GM12878 (cell line): ENCODE results near the gene ZNF415. TPM values are rescaled to one million over a fixed set of nuclear protein-coding genes. Genes with fewer than 3 reads are reported as not detected.

Experiments used
- ATAC-seq: fragments of 200-7000 bp; cut with Tn5 transposase; 3 replicates; pipeline ENCODE4 v1.9.1; 2020; ENCODE audit warnings: mild to moderate bottlenecking, moderate library complexity
- BruUV-seq: library from RNA; stranded (reverse); fragments of 400-500 nt; replicated peaks from 2 replicates; lab custom pipeline; 2021; lab: Mats Ljungman, UMichigan
- CTCF ChIA-PET: fragments of 300-600 bp; sonication (Branson Sonifier 250); formaldehyde crosslinking; extraction: SDS; loops from one replicate; lab custom pipeline; 2021; ENCODE audit warnings: inconsistent platforms; lab: Yijun Ruan, JAX
- POLR2A ChIA-PET: fragments of 350-600 bp; formaldehyde crosslinking; extraction: SDS; loops from one replicate; lab custom pipeline; 2021; ENCODE audit warnings: inconsistent platforms; lab: Charles Lee
- RAD21 ChIA-PET: fragments of 300-600 bp; sonication (Branson Sonifier 250); formaldehyde crosslinking; loops from one replicate; lab custom pipeline; 2023; ENCODE audit warnings: antibody characterized with exemption; ENCODE audit not compliant: unreplicated experiment; lab: Charles Lee
- SMC1A ChIA-PET: fragments of 300-600 bp; sonication (Branson Sonifier 250); formaldehyde crosslinking; loops from one replicate; lab custom pipeline; 2023; ENCODE audit not compliant: unreplicated experiment, uncharacterized antibody; lab: Charles Lee
- DNase-seq: peaks from one replicate; pipeline ENCODE4 v3.0.0-alpha.2; 2011; ENCODE audit warnings: low read depth, low spot score
- FAIRE-seq: peaks from 3 replicates; lab custom pipeline; 2011; peaks lifted over from hg19 to GRCh38; lab: Jason Lieb, UNC
- H2AFZ ChIP-seq: 2 replicates; pipeline ENCODE4 v1.6.0; 2011; ENCODE audit warnings: low read depth, low read length, control low read depth; ENCODE audit not compliant: control insufficient read depth
- H3K27ac ChIP-seq: 2 replicates; pipeline ENCODE4 v1.5.1; 2011; ENCODE audit warnings: control low read depth; ENCODE audit not compliant: control insufficient read depth, insufficient read depth
- H3K27me3 ChIP-seq, 2 experiments: replicated peaks in 1 of 2; 2 replicates each; pipeline versions ENCODE4 v1.6.0 to v1.6.1; 2011; ENCODE audit warnings: low read length in 1 of 2; ENCODE audit not compliant: control insufficient read depth in 2 of 2, insufficient read depth in 2 of 2
- H3K36me3 ChIP-seq, 2 experiments: 2 replicates each; pipeline ENCODE4 v1.5.1; 2011; ENCODE audit warnings: low read length in 1 of 2; ENCODE audit not compliant: control insufficient read depth in 2 of 2, insufficient read depth in 2 of 2
- H3K4me1 ChIP-seq: 2 replicates; pipeline ENCODE4 v1.6.1; 2011; ENCODE audit warnings: mild to moderate bottlenecking, low read length, moderate library complexity, mixed read lengths; ENCODE audit not compliant: control insufficient read depth, insufficient read depth
- H3K4me2 ChIP-seq: 2 replicates; pipeline ENCODE4 v1.6.0; 2011; ENCODE audit warnings: control low read depth; ENCODE audit not compliant: control insufficient read depth, insufficient read depth
- H3K4me3 ChIP-seq: fragments of 200-600 bp; sonication (generic); 2 replicates; pipeline ENCODE4 v1.5.1; 2016
- H3K79me2 ChIP-seq: 2 replicates; pipeline ENCODE4 v1.6.0; 2011; ENCODE audit warnings: low read length; ENCODE audit not compliant: control insufficient read depth, insufficient read depth
- H3K9ac ChIP-seq: 2 replicates; pipeline ENCODE4 v1.8.0; 2011; ENCODE audit warnings: low read length, control low read depth, mixed read lengths; ENCODE audit not compliant: control insufficient read depth, insufficient read depth
- H3K9me3 ChIP-seq: replicated peaks from 3 replicates; pipeline ENCODE4 v1.5.1; 2011; ENCODE audit warnings: mild to moderate bottlenecking, low read length; ENCODE audit not compliant: control insufficient read depth, insufficient read depth
- H4K20me1 ChIP-seq: 2 replicates; pipeline ENCODE4 v1.6.0; 2011; ENCODE audit not compliant: control insufficient read depth, insufficient read depth
- ETV6 ChIP-seq, 2 experiments: fragments of 450-650 bp in 1 of 2; IDR thresholded peaks in 1 of 2; conservative IDR thresholded peaks in 1 of 2; 2 replicates each; pipeline ENCODE4 v1.6.1; 2014; ENCODE audit warnings: antibody characterized with exemption in 1 of 2, borderline replicate concordance in 1 of 2, low read depth in 1 of 2, mild to moderate bottlenecking in 1 of 2, moderate library complexity in 1 of 2
- FOXK2 ChIP-seq: fragments of 450-650 bp; IDR thresholded peaks from 2 replicates; pipeline ENCODE4 v1.6.1; 2017; ENCODE audit warnings: mild to moderate bottlenecking, moderate library complexity
- GATAD2B ChIP-seq: fragments of 450-650 bp; conservative IDR thresholded peaks from 2 replicates; pipeline ENCODE4 v1.6.1; 2017; ENCODE audit warnings: low read depth, mild to moderate bottlenecking, moderate library complexity
- MEF2B ChIP-seq: fragments of 450-650 bp; IDR thresholded peaks from 2 replicates; pipeline ENCODE4 v1.6.1; 2018; ENCODE audit warnings: mild to moderate bottlenecking, moderate library complexity; ENCODE audit not compliant: partially characterized antibody, poor library complexity, severe bottlenecking
- MYC ChIP-seq: IDR thresholded peaks from 2 replicates; pipeline ENCODE4 v1.6.1; 2011; ENCODE audit warnings: mild to moderate bottlenecking, low read length, moderate library complexity, inconsistent platforms; ENCODE audit not compliant: insufficient read depth, insufficient replicate concordance, insufficient read length, severe bottlenecking
- PAX5 ChIP-seq: IDR thresholded peaks from 2 replicates; pipeline ENCODE4 v1.6.1; 2011; ENCODE audit warnings: low read depth, low read length, borderline replicate concordance
- RAD51 ChIP-seq: fragments of 450-650 bp; IDR thresholded peaks from 2 replicates; pipeline ENCODE4 v1.6.1; 2016; ENCODE audit warnings: moderate library complexity, mild to moderate bottlenecking, inconsistent platforms
- RFX5 ChIP-seq: IDR thresholded peaks from 2 replicates; pipeline ENCODE4 v1.6.1; 2011; ENCODE audit warnings: low read depth, low read length, improper control_type of control experiment
- SIN3A ChIP-seq: IDR thresholded peaks from 2 replicates; pipeline ENCODE4 v1.6.1; 2012; ENCODE audit warnings: low read depth, low read length, improper control_type of control experiment
- SMAD1 ChIP-seq: fragments of 450-650 bp; IDR thresholded peaks from 2 replicates; pipeline ENCODE4 v1.6.1; 2018; ENCODE audit warnings: mild to moderate bottlenecking, low read depth; ENCODE audit not compliant: partially characterized antibody
- SRF ChIP-seq, 2 experiments: IDR thresholded peaks; 2 replicates each; pipeline ENCODE4 v1.6.1; 2011; ENCODE audit warnings: low read depth in 2 of 2, low read length in 2 of 2, mild to moderate bottlenecking in 1 of 2, moderate library complexity in 1 of 2
- WRNIP1 ChIP-seq: IDR thresholded peaks from 2 replicates; pipeline ENCODE4 v1.6.1; 2011; ENCODE audit warnings: low read depth, low read length, improper control_type of control experiment, borderline replicate concordance
- ZNF207 ChIP-seq: fragments of 450-650 bp; IDR thresholded peaks from 2 replicates; pipeline ENCODE4 v1.6.1; 2014; ENCODE audit warnings: antibody characterized with exemption, mild to moderate bottlenecking, borderline replicate concordance
- ZSCAN29 ChIP-seq: fragments of 450-650 bp; IDR thresholded peaks from 2 replicates; pipeline ENCODE4 v1.6.1; 2017; ENCODE audit warnings: mild to moderate bottlenecking, moderate library complexity
- ZZZ3 ChIP-seq: IDR thresholded peaks from 2 replicates; pipeline ENCODE4 v1.6.1; 2011; ENCODE audit warnings: low read depth; ENCODE audit not compliant: control insufficient read depth, insufficient read length
- WGBS: methylation state at CpG from one replicate; pipeline ENCODE4 v1.1.6; 2016; ENCODE audit warnings: low lambda C conversion rate; ENCODE audit not compliant: insufficient replicate concordance, insufficient coverage; ENCODE audit errors: missing lambda C conversion rate; 5-methylcytosine and 5-hydroxymethylcytosine counted together
- in situ Hi-C: fragments of 300-500 bp; cut with MboI; formaldehyde crosslinking; loops from 9 replicates; pipeline ENCODE4 v1.14.3; 2018; ENCODE audit warnings: mixed read lengths
- intact Hi-C: fragments of 100-400 bp; cut with micrococcal nuclease; formaldehyde crosslinking; loops from one replicate; pipeline ENCODE4 v1.14.2; 2022; ENCODE audit not compliant: unreplicated experiment
- polyA plus RNA-seq, 11 experiments: library from polyadenylated mRNA; depleted of rRNA in 4 of 11; unstranded in 6 of 11; stranded (reverse) in 5 of 11; fragments of >200 nt; fragmentation: Nextera tagmentation in 4 of 11; fragmentation: Illumina TruSeq in 1 of 11; extraction: Ambion mirVana in 4 of 11; extraction: Trizol in 1 of 11; gene quantifications; 1 replicate in 1 of 11; 2 replicates in 10 of 11; pipeline versions ENCODE4 v1.2.1 to v1.2.3, GENCODE V29; 2011 to 2016; ENCODE audit warnings: inconsistent platforms in 2 of 11, missing spikeins in 2 of 11, low read depth in 1 of 11
- total RNA-seq, 4 experiments: library from RNA; depleted of rRNA in 3 of 4; stranded (reverse); fragments of >200 nt in 3 of 4; fragmentation: Illumina TruSeq in 1 of 4; extraction: Trizol in 1 of 4; gene quantifications; 2 replicates each; pipeline versions ENCODE4 v1.2.1 to v1.2.3, GENCODE V29; 2013 to 2021
- TF ChIP-seq, protein P1 (sequence below): IDR thresholded peaks from 2 replicates; pipeline ENCODE4 v1.6.1; 2012; ENCODE audit warnings: improper control_type of control experiment, low read depth, low read length; ENCODE audit not compliant: insufficient replicate concordance

ZNF415 gene
- total and polyA plus RNA-seq, 10 of the 15 experiments (the other 5 are each of a cell fraction or from before 2014, with no cell fraction given), result 0.03 to 0.13 (median 0.05) TPM; not detected in 6

GRCh38 chr19:53092723-53093122 is 40.0 kb downstream of the ZNF415 start:
- ChIA-PET POLR2A (no interaction called here), RAD21 (no interaction called here), SMC1A (no interaction called here), CTCF (no interaction called here)
- no peak for ATAC-seq
- Histone ChIP-seq H3K27ac (no peak overlapping the region), H3K4me2 (no peak overlapping the region), H3K4me3 (no peak overlapping the region), H3K79me2 (no peaks in the 10 kb centered on the region), H2AFZ (no peak overlapping the region), H3K4me1 (no peaks in the 10 kb centered on the region), H3K27me3 (no peaks in the 10 kb centered on the region), H3K9me3 (peaks cover 5% of the 10 kb centered on the region; the same call in 2 of the 3 replicates), H3K9ac (no peak overlapping the region), H3K36me3 (peaks cover 3 to 31% of the 10 kb centered on the region in 2 experiments), H4K20me1 (no peaks in the 10 kb centered on the region)
- no peak for DNase-seq
- intact Hi-C loops, result no loop called here
- FAIRE-seq, result no peak
- 100% methylated on average over 1 of the region's 1 CpG for WGBS
- no TSS peak for BruUV-seq
- TF ChIP-seq MEF2B, result no peak
- TF ChIP-seq FOXK2, result no peak
- TF ChIP-seq SRF (IDR thresholded peaks at IDR 0.05; ENCODE audit: low read depth in 2 of 2, low read length in 2 of 2), result no peak
- TF ChIP-seq ZSCAN29, result no peak
- TF ChIP-seq SIN3A, result no peak
- TF ChIP-seq SMAD1, result no peak
- TF ChIP-seq ZNF207, result no peak
- no peak for TF ChIP-seq MYC
- no peak for TF ChIP-seq RAD51
- no peak for TF ChIP-seq GATAD2B
- TF ChIP-seq ETV6 (conservative IDR thresholded peaks at IDR 0.05 in 1 of 2, IDR thresholded peaks at IDR 0.05 in 1 of 2; ENCODE audit: borderline replicate concordance in 1 of 2, low read depth in 1 of 2), result no peak
- TF ChIP-seq WRNIP1, result no peak
- TF ChIP-seq ZZZ3, result no peak
- TF ChIP-seq, protein P1, sequence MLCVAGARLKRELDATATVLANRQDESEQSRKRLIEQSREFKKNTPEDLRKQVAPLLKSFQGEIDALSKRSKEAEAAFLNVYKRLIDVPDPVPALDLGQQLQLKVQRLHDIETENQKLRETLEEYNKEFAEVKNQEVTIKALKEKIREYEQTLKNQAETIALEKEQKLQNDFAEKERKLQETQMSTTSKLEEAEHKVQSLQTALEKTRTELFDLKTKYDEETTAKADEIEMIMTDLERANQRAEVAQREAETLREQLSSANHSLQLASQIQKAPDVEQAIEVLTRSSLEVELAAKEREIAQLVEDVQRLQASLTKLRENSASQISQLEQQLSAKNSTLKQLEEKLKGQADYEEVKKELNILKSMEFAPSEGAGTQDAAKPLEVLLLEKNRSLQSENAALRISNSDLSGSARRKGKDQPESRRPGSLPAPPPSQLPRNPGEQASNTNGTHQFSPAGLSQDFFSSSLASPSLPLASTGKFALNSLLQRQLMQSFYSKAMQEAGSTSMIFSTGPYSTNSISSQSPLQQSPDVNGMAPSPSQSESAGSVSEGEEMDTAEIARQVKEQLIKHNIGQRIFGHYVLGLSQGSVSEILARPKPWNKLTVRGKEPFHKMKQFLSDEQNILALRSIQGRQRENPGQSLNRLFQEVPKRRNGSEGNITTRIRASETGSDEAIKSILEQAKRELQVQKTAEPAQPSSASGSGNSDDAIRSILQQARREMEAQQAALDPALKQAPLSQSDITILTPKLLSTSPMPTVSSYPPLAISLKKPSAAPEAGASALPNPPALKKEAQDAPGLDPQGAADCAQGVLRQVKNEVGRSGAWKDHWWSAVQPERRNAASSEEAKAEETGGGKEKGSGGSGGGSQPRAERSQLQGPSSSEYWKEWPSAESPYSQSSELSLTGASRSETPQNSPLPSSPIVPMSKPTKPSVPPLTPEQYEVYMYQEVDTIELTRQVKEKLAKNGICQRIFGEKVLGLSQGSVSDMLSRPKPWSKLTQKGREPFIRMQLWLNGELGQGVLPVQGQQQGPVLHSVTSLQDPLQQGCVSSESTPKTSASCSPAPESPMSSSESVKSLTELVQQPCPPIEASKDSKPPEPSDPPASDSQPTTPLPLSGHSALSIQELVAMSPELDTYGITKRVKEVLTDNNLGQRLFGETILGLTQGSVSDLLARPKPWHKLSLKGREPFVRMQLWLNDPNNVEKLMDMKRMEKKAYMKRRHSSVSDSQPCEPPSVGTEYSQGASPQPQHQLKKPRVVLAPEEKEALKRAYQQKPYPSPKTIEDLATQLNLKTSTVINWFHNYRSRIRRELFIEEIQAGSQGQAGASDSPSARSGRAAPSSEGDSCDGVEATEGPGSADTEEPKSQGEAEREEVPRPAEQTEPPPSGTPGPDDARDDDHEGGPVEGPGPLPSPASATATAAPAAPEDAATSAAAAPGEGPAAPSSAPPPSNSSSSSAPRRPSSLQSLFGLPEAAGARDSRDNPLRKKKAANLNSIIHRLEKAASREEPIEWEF, result no peak
- no peak for TF ChIP-seq PAX5
- TF ChIP-seq RFX5, result no peak
- in situ Hi-C loops, result no loop called here
